GM18507 (cell line): Measurements from ENCODE around the gene RYR2.
"Not testable (repeated sequence)": the region's sequence is repeated elsewhere in the genome, so short reads cannot be mapped to it uniquely, and the experiment has no call there.

Experiments used
- DNase-seq: peaks from one replicate; pipeline ENCODE4 v3.0.0; 2011; ENCODE audit warnings: low read depth; ENCODE audit not compliant: insufficient read length; ENCODE audit errors: extremely low spot score
- FAIRE-seq: peaks from 2 replicates; lab custom pipeline; 2011; peaks lifted over from hg19 to GRCh38; lab: Jason Lieb, UNC

Gene RYR2

DNA sequence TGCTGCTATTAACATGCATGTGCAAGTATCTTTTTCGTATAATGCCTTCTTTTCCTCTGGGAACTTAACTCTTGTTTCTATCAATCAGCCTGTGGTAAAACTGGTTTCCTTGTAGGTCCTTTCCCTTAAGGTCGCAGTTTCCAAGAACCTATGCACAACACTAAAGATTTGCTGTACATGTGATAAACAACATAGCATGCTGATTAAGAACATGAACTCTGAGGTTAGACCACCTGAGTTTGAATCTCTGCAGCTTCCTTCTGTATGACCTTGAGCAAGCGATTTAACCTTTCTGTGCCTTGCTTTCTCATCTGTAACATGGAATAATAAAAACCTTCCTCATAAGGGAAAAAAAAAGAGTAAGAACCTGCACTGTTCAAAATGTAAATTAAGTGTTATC lies 186.4 kb downstream of the RYR2 start:
- FAIRE-seq: no peak
- DNase-seq: no peak

DNA sequence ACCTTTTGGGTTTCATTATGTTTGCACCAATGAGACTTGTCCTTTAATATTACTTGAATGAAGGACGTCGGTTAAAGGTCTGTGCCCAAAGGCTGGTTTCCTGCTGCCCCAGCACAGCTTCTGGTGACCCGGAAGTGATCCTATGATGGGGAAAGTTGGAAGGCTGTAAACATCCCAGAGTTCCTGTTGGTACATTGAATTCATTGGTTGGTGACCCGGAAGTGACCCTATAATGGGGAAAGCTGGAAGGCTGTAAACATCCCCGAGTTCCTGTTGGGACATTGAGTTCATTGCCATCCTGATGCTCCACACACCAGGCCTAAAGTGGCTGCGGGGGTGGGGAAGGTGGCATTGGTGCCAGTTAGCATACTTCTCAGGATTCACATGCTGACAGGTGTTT lies 187.3 kb downstream of the RYR2 start:
- DNase-seq: no peak
- FAIRE-seq: no peak

DNA sequence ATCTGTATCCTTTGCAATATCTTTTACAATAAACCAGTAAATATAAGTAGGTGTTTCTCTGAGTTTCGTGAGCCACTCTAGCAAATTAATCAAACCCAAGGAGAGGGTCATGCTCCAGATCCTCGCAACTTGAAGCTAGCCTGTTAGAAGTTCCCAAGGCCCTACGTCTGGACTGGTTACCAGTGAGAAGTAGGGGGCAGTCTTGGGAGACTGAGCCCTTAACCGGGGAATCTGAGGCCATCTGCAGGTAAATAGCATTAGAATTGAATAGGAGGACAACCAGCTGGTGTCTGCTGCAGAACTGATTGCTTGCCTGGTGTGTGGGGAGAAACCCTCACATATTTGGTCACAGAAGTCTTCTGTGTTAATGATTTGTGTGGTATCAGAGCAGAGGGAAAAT lies 190.5 kb downstream of the RYR2 start:
- FAIRE-seq (no peak), DNase-seq (no peak)

DNA sequence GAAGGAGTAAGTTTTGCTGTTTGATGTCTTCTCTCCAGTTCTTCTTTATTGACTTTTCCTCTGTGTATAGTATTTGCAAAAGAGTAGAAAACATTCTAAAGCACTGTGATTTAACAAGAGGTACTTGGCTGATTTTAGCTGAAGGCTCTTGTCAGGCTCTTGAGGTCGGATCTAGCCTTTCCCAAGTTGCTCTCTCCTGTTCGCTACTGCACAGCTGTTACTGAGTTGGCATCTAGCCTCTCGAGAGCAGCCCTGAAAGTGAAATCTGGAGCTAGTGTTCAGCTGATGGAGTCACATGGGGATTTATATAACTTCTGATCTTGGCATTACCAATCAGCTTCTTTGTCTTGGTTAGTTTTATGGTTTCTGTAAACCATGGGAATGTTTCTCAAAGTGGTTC lies 193.1 kb downstream of the RYR2 start:
- no peak for FAIRE-seq

DNA sequence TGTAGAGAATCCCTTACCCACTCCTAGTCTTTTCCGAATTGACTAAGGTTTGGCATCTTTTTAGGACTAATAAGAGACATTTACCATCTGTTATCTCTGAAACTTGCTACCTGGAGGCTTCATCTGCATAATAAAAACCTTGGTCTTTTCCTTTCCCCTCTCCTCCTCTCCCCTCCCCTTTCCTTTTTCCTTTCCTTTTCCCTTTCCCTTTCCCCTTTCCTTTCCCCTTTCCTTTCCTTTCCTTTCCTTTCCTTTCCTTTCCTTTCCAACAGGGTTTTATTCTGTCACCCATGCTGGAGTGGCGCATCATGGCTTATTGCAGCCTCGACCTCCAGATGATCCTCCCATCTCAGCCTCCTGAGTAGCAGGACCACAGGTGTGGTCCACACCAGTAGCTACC lies 195.7 kb downstream of the RYR2 start:
- DNase-seq (no peak), FAIRE-seq (no peak)

More for the DNA sequence above, 193.1 kb downstream of the RYR2 start:
- DNase-seq: no peak

DNA sequence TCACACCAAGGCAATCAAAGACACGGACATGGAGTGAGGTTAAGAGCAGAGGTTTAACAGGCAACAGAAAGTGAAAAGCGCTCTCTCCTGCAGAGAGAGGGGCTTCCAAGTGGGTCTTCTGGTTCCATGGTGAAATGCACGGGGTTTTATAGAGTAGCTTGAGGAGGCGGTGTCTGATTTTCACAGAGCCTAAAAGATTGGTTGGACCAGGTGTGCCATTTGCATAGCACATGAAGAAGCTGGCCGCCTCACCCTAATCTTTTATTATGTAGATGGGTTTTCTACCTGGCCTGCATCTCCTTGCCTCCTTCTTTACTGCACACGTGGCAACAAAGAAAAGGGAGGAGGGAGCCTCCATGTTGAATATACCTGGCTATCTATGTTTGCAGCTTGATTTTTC lies 197.3 kb downstream of the RYR2 start:
- DNase-seq: no peak
- no peak for FAIRE-seq

DNA sequence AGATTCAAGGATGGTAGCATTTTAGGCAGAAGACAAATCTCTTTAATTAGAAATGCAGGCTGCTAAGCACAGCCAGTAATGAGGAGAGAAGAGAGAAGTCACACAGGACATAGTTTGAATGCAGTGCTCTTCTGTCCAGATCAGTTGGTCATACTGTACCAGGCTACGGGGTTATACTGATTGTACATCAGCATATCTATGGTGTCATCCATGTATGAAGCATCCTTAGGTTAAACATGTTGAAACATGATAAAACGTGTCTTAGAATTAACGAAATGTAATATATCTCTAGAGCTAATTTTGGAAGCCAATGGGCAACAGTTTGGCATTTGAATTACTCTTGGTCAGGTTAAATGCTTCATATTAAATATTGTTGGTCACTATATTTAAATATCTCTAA lies 199.1 kb downstream of the RYR2 start:
- FAIRE-seq (no peak), DNase-seq (no peak)

DNA sequence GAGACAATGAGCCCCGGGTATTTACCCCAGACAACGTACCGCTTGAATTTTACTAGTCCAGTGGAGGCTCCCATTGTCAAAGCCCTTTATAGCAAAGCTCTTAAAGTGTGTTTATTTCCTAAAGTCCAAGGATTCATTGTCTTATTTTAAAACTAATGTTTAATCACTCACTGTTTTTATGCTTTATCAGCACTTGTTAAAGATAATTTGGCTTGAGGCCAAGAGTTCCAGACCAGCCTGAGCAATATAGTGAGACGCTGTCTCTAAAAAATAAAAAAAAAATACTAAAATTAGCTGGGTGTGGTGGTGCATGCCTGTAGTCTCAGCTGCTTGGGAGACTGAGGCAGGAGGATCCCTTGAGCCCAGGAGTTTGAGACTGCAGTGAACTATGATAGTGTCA lies 202.8 kb downstream of the RYR2 start:
- no peak for FAIRE-seq
- DNase-seq: no peak

DNA sequence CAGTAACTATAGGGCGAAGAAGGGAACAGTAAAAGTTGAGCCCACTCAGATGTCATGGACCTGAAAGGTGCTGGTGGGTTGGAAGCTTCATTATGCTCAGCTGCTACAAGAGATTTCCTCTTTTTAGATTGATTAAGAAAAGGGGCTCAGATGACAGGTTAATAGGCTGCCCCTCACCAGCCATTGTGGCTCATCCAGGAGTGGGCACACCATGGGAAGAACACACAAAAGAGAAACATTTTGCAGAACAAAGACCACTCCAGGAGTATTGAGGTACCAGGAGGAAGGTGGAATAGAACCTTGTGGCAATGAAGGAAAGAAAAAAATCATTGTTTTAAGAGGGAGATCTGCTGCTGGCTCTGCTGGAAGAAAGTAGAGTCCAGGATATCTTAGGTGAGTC lies 205.5 kb downstream of the RYR2 start:
- DNase-seq (no peak), FAIRE-seq (no peak)

DNA sequence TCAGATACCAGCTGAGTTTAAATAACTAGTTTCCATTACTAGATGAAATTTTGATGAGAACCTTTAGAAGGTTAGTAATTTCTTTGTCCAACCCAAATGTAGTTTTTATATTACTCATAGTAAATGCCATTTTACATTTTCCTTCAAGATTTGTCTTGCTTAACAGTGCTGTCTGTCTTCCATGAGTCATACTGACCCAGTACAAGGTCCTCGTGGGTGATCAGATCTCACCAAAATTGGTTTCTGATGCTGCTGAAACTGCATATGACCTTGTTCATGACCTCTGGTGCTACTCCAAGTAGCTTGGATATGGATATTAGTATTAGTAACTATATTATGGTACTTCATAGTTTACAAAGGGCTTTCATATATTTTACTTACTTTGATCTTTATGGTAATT lies 207.1 kb downstream of the RYR2 start:
- FAIRE-seq: no peak
- no peak for DNase-seq

DNA sequence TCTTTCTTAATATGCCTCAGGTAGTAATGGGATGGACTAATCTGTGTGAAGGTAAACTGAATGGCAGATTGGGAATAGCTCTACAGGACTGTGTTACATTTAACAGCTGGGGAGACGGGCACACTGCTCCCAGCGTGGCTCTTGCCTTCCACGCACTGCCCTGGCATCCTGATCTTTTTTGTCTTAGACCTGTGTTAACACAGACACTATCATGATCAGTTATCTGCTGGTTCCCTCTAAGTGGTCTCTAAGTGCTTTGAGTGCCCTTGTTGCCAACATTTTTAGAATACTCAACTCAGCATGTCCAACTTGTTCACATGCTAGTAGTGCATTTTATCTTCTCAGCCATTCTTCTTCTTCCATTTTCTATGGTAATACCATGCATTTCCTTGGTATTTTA lies 208.1 kb downstream of the RYR2 start:
- DNase-seq: no peak
- no peak for FAIRE-seq

DNA sequence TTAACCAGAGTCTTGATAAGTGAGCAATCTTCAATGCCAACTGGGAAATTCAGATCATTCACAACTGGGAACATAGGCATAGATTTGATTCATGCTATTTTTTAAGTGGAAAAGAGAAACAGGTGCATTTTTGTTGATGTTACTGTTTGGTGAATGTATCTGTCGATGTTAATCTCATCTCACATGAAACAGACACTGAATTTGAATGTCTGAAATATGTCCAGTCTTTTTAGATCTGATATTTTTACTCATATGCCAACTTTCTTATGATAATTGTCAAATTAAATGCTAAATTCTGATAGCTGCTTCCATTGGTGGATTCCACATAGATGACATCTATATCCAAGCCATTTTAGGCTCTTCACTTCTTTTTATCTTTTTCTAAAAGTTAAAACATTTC lies 213.1 kb downstream of the RYR2 start:
- DNase-seq (no peak), FAIRE-seq (no peak)

DNA sequence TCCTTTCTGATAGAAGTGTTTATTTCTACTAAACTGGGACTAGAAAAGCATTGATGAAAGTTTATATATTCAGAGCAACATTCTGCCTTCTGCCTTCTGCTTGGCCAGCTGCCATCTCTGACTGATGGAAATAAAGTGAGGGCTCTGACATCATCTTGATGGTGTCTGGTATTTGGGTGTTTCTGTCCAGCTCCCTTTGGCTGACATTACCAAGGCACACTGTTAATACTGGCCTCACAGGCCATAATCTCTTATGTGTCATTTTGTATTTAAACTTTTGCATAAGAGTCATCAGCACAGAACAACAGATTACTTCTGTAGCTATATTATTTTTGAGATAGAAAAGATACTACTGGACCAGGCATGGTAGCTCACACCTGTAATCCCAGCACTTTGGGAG lies 216.9 kb downstream of the RYR2 start:
- DNase-seq (no peak), FAIRE-seq (no peak)

DNA sequence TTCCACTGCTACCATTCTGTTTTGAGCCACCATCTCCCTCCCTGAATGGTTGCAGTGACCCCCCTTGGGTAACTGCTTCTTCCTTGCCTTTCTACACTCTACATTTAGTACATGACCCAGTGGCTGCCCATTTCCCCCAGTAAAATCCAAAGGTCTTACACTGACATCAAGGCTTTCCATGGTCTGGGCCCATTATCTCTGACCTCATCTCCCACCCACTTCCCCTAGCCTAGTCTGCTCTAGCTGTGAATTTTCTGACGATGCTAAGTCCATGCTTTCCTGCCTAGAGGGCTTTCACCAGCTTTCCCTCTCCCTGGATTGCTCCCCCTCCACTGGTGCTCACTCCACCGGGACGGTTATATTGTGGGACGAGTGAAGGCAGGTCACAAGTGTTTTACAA lies 219.2 kb downstream of the RYR2 start:
- no peak for DNase-seq
- FAIRE-seq: no peak

DNA sequence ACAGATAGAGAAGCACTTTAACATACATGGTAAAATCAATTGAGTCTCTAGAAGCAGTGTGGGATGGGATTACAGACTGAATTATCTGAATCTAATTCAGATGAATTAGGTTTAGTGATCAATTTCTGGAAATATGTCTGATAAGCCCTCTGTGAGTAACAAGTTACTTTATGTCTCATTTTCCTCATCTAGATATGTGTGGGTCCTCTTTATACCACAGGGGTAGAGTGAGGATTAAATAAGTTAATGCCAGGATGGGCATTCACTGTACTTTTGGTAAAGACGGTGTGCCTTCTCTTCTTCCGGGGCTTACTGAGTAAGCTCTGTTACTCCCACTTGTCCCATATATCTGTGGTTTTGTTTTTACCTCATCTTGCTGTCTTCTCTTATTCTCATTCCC lies 225.8 kb downstream of the RYR2 start:
- FAIRE-seq: no peak
- no peak for DNase-seq

DNA sequence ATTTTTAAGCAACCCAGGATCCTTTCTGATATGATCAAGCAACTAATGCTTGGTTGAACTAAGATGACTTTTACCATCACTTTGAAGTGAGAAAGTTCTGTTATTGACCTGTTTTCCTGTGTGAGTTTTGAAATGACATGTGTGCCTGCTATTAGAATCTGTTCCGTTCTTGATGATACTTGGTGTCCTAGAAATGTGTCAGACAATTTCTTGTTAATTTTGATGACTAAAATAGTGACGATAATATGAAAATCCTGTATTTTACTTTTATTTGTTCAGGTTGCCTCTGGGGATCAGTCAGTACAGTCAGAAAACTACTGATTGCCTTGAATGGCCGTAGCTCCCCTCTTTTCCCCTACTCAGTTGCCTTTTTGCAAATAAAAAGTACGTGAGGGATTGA lies 228.0 kb downstream of the RYR2 start:
- FAIRE-seq: peak; percentile 48
- DNase-seq: no peak

DNA sequence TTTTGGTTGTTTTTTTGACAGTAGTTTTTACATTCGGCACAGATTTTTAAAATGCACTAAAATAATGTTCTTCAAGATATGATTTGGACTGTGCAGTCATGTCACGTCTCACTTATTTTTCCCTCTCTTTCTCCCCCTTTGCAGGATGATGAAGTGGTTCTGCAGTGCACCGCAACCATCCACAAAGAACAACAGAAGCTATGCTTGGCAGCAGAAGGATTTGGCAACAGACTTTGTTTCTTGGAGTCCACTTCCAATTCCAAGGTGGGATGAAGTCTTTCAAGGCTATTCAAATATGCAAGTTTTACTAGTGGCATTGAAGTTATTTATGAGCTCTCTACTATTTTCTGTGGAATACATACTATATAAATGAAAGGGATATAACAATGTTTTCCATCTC lies 228.4 kb downstream of the RYR2 start:
- no peak for FAIRE-seq
- no peak for DNase-seq

DNA sequence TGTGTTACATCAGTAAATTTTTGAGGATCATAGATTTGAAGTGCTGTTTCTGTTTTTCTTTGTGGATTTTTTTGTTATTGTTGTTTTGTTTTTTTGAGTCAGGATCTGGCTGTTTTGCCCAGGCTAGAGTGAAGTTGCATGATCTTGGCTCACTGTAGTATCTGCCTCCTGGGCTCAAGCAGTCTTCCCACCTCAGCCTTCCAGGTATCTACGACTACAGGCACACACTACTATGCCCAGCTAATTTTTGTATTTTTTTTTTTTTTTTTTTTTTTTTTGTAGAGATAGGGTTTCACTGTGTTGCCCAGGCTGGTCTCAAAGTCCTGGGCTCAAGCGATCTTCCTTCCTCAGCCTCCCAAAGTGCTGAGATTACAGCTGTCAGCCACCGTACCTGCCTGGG lies 236.0 kb downstream of the RYR2 start:
- not testable (repeated sequence) for DNase-seq, FAIRE-seq

DNA sequence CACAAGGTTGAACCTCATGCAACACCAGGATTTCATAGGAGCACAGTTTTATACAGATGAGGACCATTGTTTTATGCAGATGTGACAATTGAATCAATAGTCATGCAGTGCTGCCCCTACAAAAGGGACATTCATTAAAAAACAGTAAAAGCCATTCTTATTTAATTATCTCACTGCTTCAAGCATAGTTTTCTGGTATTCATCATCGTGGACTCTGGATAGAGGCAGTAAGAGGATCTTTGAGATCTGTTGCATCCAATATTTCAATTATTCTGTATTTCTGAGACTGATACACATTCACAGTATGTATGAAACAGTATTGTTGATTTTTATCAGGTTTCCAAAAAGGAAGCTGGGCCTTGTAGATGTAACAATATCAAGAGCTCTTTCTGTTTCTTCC lies 237.6 kb downstream of the RYR2 start:
- FAIRE-seq: no peak
- DNase-seq: no peak

DNA sequence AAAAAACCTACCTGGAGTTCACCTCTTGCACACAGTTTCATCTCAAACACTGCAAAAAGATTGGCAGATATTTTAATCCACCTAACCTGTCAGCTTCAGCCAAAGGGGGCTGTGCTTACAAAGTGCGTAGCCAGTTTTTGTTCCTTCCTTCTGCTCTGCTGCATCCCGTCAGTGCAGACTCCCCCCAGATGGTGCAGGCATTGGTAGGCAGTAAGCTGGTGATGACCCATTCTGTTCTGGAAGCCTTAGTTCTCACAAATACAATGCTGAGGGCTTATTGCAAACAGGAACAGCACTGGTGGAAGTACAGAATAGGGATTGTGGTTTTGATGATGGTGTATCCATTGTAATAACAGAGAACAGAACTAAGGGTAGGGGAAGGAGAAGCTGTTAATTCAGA lies 239.5 kb downstream of the RYR2 start:
- no peak for DNase-seq

DNA sequence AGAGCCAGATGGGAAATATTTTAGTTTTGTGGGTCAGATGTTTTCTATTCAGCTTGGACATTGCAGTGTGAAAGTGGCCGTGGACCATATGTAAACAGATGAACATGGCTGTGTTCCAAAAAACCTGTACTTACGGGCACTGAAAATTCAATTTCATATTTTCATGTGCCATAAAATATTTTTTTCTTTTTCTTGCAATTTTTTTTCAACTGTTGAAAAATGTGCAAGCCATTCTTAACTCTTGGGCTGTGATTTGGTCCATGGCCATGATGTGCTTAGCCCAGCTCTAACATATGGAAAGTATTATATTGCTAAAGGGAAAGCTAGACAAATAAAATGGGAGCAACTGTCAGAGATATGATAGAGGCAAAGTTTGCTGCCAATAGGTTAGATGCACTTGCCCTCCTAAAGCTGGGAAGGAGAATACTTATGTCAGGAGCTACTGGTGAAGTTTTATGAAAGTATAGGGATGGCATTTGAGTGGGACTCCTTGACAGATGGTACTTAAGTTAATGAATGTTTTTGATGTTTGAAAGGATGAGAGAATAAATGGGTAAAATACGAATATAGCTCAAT lies 240.3 kb downstream of the RYR2 start:
- FAIRE-seq: no peak
- no peak for DNase-seq

More for the DNA sequence above, 239.5 kb downstream of the RYR2 start:
- FAIRE-seq: no peak

DNA sequence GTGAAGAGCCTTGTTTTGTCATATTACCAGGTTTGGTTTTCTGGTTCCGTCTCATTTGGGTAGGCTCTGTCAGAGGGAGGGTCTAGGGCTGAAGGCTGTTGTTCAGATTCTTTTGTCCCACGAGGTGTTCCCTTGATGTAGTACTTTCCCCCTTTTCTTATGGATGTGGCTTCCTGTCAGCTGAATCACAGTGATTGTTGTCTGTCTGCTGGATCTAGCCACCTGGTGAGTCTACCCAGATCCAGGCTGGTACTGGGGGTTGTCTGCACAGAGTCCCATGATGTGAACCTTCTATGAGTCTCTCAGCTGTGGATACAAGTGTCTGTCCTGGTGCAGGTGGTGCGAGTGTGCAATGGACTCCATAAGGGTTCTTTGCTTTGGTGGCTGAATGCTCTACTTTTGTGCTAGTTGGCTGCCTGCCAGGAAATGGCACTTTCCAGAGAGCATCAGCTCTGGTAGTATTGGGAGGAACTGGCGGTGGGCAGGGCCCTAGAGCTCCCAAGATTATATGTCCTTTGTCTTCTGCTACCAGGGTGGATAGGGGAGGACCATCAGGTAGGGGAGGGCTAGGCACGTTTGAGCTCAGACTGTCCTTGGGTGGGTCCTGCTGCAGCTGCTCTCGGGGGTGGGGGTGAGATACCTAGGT lies 246.0 kb downstream of the RYR2 start:
- DNase-seq (no peak), FAIRE-seq (no peak)
